ENCODE results near the gene CBR3.

DNA sequence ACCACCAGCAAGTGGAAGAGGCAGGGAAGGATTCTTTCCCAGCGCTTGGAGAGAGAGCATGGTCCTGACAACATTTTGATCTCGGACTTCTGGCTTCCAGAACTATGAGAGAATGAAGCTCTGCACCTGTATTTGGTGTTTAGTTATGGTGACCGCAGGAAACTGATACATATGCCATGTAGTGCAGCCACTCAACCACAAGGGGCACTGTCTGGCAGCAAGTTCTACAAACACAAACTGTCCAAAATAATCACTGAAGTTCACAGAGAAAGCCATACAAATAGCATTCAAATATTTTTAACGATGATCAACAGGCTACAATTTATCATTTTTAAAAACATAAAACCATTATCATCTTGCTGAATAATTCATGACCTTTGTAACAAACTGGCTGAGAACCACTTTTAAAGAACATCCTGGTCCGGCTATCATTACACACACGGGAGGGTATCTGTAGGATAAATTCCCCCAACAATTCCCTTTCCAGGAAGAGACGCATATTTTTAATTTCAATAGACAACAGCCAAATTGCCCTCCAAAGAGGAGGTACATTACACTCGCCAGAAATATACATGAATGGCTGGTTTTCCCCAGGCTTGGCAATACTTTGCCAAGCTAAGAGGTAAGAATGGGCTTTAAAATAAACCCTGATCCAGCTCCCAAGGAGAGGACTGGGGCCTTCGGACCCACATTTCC is 9.2 kb upstream of the CBR3 start:
- peak; percentile 66 to 94 (median 86) for TF ChIP-seq CTCF (IDR thresholded peaks at IDR 0.05)
- no peak for TF ChIP-seq EP300 (IDR thresholded peaks at IDR 0.05)
